ENCODE data around the gene GPAT3. TPM values are rescaled to one million over a fixed set of nuclear protein-coding genes. Genes with fewer than 3 reads are reported as not detected.
A peak's percentile ranks its signal among the peaks of the same experiment; 100 is the strongest.

Gene GPAT3
- total RNA-seq, 1 donor from 2014 or later, result 8.3 TPM

DNA sequence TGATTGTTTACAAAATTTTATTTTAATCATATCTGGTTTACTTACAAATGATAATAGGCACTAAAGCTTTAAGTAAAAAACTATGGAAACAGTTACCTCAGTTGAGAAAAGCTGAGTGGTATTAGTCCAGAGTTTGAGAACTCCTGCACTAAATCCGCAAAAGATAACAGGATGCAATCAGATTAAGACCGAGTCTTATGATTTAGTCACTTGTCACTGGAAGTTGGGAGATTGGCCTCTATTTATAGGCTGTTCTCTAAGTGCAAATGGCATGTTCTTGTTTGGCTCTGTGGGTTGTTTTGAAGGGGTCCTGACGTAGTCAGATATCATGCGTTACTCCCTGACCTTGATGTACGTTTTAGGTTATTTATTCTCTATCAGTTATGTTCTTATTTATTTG lies 6.3 kb downstream of the GPAT3 start:
- intact Hi-C loops (cut with DNase I), result no loop called here
- ATAC-seq, result no peak
- no peaks in the 10 kb centered on the region for H3K36me3 ChIP-seq
- H3K4me3 ChIP-seq, result no peak overlapping the region
- H3K9me3 ChIP-seq, result no peaks in the 10 kb centered on the region
- H3K4me1 ChIP-seq, result no peaks in the 10 kb centered on the region
- TF ChIP-seq, protein P1, sequence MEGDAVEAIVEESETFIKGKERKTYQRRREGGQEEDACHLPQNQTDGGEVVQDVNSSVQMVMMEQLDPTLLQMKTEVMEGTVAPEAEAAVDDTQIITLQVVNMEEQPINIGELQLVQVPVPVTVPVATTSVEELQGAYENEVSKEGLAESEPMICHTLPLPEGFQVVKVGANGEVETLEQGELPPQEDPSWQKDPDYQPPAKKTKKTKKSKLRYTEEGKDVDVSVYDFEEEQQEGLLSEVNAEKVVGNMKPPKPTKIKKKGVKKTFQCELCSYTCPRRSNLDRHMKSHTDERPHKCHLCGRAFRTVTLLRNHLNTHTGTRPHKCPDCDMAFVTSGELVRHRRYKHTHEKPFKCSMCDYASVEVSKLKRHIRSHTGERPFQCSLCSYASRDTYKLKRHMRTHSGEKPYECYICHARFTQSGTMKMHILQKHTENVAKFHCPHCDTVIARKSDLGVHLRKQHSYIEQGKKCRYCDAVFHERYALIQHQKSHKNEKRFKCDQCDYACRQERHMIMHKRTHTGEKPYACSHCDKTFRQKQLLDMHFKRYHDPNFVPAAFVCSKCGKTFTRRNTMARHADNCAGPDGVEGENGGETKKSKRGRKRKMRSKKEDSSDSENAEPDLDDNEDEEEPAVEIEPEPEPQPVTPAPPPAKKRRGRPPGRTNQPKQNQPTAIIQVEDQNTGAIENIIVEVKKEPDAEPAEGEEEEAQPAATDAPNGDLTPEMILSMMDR (IDR thresholded peaks at IDR 0.05), result no peak
- no peak for DNase-seq
- H3K27ac ChIP-seq, result no peak overlapping the region
- H3K27me3 ChIP-seq, result no peaks in the 10 kb centered on the region

DNA sequence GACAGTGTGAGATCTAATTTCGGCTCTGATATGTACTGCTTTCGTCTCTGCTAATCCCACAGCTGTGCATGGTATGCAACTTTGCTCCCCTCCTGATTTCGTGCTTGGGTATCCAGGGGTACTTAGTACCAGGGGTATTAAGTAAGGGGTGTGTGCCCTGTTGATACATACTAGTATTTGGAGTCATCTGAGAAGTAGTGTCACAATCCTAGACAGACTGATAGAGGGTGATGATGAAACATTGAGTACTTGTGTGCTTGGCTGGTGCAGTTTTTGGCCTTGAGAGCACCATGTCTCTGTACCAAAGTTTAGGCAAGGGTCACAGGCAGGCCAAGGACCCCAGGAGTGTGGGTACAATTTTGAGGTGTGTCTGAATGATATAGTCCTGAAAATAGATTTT lies 10.9 kb downstream of the GPAT3 start:
- intact Hi-C loops (cut with DNase I), result no loop called here
- Histone ChIP-seq H3K9me3 (no peaks in the 10 kb centered on the region), H3K27me3 (no peaks in the 10 kb centered on the region), H3K4me3 (no peak overlapping the region), H3K4me1 (no peaks in the 10 kb centered on the region), H3K36me3 (no peaks in the 10 kb centered on the region), H3K27ac (no peak overlapping the region)
- peak; percentile 47 for ATAC-seq
- TF ChIP-seq, protein P1 (IDR thresholded peaks at IDR 0.05), result no peak
- no peak for DNase-seq

DNA sequence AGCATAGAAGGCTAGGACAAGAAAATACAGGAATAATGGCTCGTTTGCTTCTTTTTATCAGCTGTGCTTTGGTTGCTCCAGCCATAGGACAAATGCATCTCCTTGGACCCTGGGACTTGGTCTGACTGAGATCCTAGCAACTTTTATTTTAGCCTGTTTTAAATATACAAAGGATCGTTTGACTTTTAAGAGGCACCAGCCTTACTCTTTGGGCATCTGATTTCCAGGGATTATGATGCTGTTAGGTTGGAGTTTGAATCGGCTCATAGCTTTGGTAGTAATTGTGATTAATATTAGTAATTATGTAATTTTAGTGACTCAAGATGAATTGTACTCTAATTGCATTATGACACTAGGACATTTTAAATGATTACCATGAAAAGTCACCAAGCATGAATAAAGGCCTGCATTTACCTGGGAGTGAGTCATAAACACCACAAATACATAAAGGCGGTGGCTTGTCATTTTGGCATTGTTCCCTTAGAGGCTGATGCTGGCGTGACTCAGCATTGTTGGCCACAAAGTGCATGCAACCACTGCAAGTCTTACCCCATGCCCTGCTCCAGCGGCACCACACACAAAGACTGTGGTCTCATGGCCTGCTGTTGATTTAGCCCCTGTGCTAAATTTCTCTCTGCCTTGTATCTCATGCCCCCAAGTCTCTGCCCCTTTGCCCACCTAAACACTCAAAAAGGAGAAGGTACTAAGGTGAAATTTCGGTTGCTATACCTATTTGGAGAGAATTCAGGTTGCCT lies 12.4 kb downstream of the GPAT3 start:
- TF ChIP-seq, protein P1 (IDR thresholded peaks at IDR 0.05), result no peak
- intact Hi-C loops (cut with DNase I), result no loop called here
- no peaks in the 10 kb centered on the region for H3K27me3 ChIP-seq
- no peaks in the 10 kb centered on the region for H3K4me1 ChIP-seq
- H3K4me3 ChIP-seq, result no peak overlapping the region
- H3K27ac ChIP-seq, result no peak overlapping the region
- H3K9me3 ChIP-seq, result no peaks in the 10 kb centered on the region
- ATAC-seq (peak; percentile 94), DNase-seq (peak; percentile 72)
- no peaks in the 10 kb centered on the region for H3K36me3 ChIP-seq

DNA sequence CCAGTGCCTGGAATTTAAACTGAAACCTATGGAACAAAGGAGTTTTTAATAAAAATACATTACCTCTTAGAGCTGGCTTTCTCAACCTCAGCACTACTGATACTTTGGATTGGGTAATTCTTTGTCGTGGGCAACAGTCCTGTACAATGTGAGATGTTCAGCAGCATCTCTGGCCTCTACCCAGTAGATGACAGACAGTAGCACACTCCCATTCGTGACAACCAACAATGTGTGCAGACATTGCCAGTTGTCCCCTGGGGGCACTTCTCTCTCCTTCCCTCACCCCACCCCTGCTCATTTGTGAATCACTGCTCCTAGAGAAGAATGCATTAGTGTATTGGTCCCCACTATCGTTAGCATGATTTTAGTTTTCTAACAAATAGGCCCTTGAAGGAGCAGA lies 16.2 kb downstream of the GPAT3 start:
- H3K27ac ChIP-seq, result no peak overlapping the region
- ATAC-seq (no peak), DNase-seq (no peak)
- intact Hi-C loops (cut with DNase I), result no loop called here
- no peaks in the 10 kb centered on the region for H3K27me3 ChIP-seq
- no peak overlapping the region for H3K4me3 ChIP-seq
- TF ChIP-seq, protein P1 (IDR thresholded peaks at IDR 0.05), result no peak
- no peaks in the 10 kb centered on the region for H3K36me3 ChIP-seq
- no peaks in the 10 kb centered on the region for H3K9me3 ChIP-seq
- H3K4me1 ChIP-seq, result peaks cover 3% of the 10 kb centered on the region

DNA sequence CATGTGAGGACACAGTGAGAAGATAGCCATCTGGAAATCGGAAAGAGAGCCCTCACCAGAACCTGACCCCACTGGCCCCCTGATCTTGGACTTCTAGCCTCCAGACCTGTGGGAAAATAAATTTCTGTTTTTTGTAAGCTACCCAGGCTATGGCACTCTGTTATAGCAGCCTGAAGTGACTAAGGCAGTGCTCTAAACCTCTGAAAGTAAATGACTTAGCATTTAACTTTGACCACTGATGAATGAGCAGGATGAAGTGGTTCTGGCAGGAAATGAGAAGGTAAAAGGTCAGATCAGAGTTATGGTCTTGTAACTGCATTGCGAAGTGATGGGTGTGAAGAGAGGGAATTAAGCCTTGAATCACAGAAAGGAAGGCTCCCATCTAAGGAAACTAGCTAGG lies 17.0 kb downstream of the GPAT3 start:
- Histone ChIP-seq H3K27ac (no peak overlapping the region), H3K9me3 (no peaks in the 10 kb centered on the region), H3K4me1 (peaks cover 3% of the 10 kb centered on the region), H3K27me3 (no peaks in the 10 kb centered on the region), H3K36me3 (no peaks in the 10 kb centered on the region), H3K4me3 (no peak overlapping the region)
- DNase-seq (no peak), ATAC-seq (peak; percentile 35)
- intact Hi-C loops (cut with DNase I), result no loop called here
- TF ChIP-seq, protein P1 (IDR thresholded peaks at IDR 0.05), result no peak
